Activated naive CD4-positive, alpha-beta T cell treated with anti-CD3 and anti-CD28 coated beads for 36 hours (primary cell): ENCODE data around the gene EMID1. TPM values are rescaled to one million over a fixed set of nuclear protein-coding genes. Genes with fewer than 3 reads are reported as not detected.
A peak's percentile ranks its signal among the peaks of the same experiment; 100 is the strongest.

ENCODE experiments used
- CTCF ChIA-PET: fragments of 350-600 bp; sonication (Branson Sonifier 250); formaldehyde crosslinking; loops from one replicate; lab custom pipeline; 2021; ENCODE audit warnings: antibody characterized with exemption; lab: Charles Lee
- DNase-seq: peaks from one replicate; pipeline ENCODE4 v3.0.0-alpha.2; 2020
- H3K27ac Mint-ChIP-seq: one replicate; pipeline ENCODE4 v1.8.0; 2021; ENCODE audit warnings: mild to moderate bottlenecking, mixed read lengths
- H3K27me3 Mint-ChIP-seq: one replicate; pipeline ENCODE4 v1.8.0; 2021; ENCODE audit warnings: low read depth, mixed read lengths
- H3K36me3 Mint-ChIP-seq: one replicate; pipeline ENCODE4 v1.8.0; 2021; ENCODE audit warnings: low read depth, mixed read lengths
- H3K4me1 Mint-ChIP-seq: one replicate; pipeline ENCODE4 v1.8.0; 2021; ENCODE audit warnings: low read depth, mixed read lengths
- H3K4me3 Mint-ChIP-seq: one replicate; pipeline ENCODE4 v1.8.0; 2021; ENCODE audit warnings: mild to moderate bottlenecking, moderate library complexity, mixed read lengths
- H3K9me3 Mint-ChIP-seq: one replicate; pipeline ENCODE4 v1.8.0; 2021; ENCODE audit warnings: mixed read lengths
- intact Hi-C: fragments of 100-400 bp; cut with micrococcal nuclease; formaldehyde crosslinking; loops from one replicate; pipeline ENCODE4 v1.15.1; 2023
- total RNA-seq, 2 experiments: library from RNA; stranded (reverse); gene quantifications; one replicate each; pipeline ENCODE4 v1.2.3, GENCODE V29; 2021

The EMID1 gene
- total RNA-seq, result not detected

- Mint-ChIP-seq H3K4me1 (peaks cover 6% of the 10 kb centered on the region), H3K27ac (no peak within 1 kb of the TSS), H3K27me3 (peaks cover 43% of the 10 kb centered on the region), H3K36me3 (no peaks in the 10 kb centered on the region), H3K9me3 (no peaks in the 10 kb centered on the region), H3K4me3 (peak within 1 kb of the TSS; percentile 13)
- intact Hi-C loops, result no loop called here
- peak; percentile 20 for DNase-seq
- CTCF ChIA-PET, result interaction anchor here (0.9 to 3.0 kb wide), 2 partner anchors 40 to 64 kb away, joined by 3 to 13 read pairs; no protein-coding TSS in a partner anchor
Observed at GRCh38 chr22:29205594-29206371, at the start of gene EMID1. Gene EMID1 (plus strand): TSS chr22:29205896. CDS start chr22:29206039, 143 bp downstream.

DNA sequence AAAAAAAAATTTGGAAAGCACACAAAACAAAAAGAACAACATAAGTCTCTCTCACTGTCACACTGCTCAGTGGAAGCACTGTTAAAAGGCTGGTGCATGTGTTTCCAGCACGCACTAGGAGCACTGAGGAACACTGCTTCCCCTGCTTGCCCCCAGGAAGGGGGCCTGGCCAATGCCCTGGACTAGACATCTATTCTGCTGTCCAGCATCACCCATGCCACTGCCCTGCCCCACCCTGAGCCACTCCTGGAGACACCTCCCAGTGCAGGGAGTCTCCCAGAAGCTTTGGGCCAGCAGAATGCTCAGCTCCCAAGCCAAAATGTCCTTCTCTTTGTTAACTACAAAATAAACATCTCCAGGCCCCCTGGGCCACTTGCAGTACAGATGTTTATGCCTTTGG, 49.7 kb upstream of the EMID1 start:
- Mint-ChIP-seq H3K27ac (no peak overlapping the region), H3K36me3 (no peaks in the 10 kb centered on the region), H3K9me3 (no peaks in the 10 kb centered on the region), H3K4me3 (no peak overlapping the region), H3K4me1 (peaks cover 6% of the 10 kb centered on the region), H3K27me3 (peaks cover 37% of the 10 kb centered on the region)
- no peak for DNase-seq
- CTCF ChIA-PET, result interaction anchor here (1.0 kb wide), 1 partner anchor 90 kb away, joined by 3 read pairs; no protein-coding TSS in a partner anchor
- intact Hi-C loops, result loop anchor here (2.0 to 10.0 kb wide), 2 partner anchors 81 to 89 kb away; partner anchors contain the start of gene KREMEN1

- intact Hi-C loops, result loop anchor here (10.0 kb wide), 1 partner anchor 82 kb away; the partner anchor contains the start of gene KREMEN1
- H3K4me3 Mint-ChIP-seq, result no peak overlapping the region
- H3K27me3 Mint-ChIP-seq, result peaks cover 37% of the 10 kb centered on the region
- H3K9me3 Mint-ChIP-seq, result no peaks in the 10 kb centered on the region
- peaks cover 6% of the 10 kb centered on the region for H3K4me1 Mint-ChIP-seq
- CTCF ChIA-PET, result interaction anchor here (1.0 kb wide), 1 partner anchor 89 kb away, joined by 3 read pairs; no protein-coding TSS in a partner anchor
- H3K27ac Mint-ChIP-seq, result no peak overlapping the region
- no peaks in the 10 kb centered on the region for H3K36me3 Mint-ChIP-seq
- DNase-seq, result no peak
Observed at GRCh38 chr22:29156507-29156906, 49.2 kb upstream of the EMID1 start.

GRCh38 chr22:29157759-29158535, 47.7 kb upstream of the EMID1 start:
- Mint-ChIP-seq H3K4me3 (no peak overlapping the region), H3K36me3 (no peaks in the 10 kb centered on the region), H3K9me3 (no peaks in the 10 kb centered on the region), H3K27ac (no peak overlapping the region), H3K4me1 (peaks cover 6% of the 10 kb centered on the region), H3K27me3 (peaks cover 29% of the 10 kb centered on the region)
- CTCF ChIA-PET, result interaction anchor here (0.7 kb wide), 1 partner anchor 129 kb away, joined by 3 read pairs; no protein-coding TSS in a partner anchor
- intact Hi-C loops, result loop anchor here (10.0 kb wide), 1 partner anchor 83 kb away; the partner anchor contains the start of gene KREMEN1
- DNase-seq, result no peak

DNA sequence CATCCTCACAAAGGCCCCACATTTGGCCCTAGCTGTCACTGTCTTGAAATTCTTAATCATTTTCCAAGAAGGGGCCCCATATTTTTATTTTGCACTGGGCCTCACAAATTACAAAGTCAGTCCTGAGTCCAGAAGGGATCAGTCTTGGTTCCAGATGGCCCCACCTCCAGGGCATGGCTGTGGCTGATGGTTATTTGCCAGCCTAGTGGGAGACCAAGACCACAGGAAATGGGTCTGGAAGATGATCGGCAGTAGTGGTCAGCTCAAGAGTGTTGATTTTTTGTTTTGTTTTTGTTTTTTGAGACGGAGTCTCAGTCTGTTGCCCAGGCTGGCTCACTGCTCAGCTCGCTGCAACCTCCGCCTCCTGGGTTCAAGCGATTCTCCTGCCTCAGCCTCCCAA, 47.1 kb upstream of the EMID1 start:
- no peak overlapping the region for H3K4me3 Mint-ChIP-seq
- H3K36me3 Mint-ChIP-seq, result no peaks in the 10 kb centered on the region
- DNase-seq, result no peak
- H3K4me1 Mint-ChIP-seq, result peaks cover 6% of the 10 kb centered on the region
- H3K27me3 Mint-ChIP-seq, result peaks cover 29% of the 10 kb centered on the region
- CTCF ChIA-PET, result interaction anchor here (0.7 kb wide), 1 partner anchor 130 kb away, joined by 3 read pairs; no protein-coding TSS in a partner anchor
- intact Hi-C loops, result loop anchor here (10.0 kb wide), 1 partner anchor 84 kb away; the partner anchor contains the start of gene KREMEN1
- H3K27ac Mint-ChIP-seq, result no peak overlapping the region
- H3K9me3 Mint-ChIP-seq, result no peaks in the 10 kb centered on the region

DNA sequence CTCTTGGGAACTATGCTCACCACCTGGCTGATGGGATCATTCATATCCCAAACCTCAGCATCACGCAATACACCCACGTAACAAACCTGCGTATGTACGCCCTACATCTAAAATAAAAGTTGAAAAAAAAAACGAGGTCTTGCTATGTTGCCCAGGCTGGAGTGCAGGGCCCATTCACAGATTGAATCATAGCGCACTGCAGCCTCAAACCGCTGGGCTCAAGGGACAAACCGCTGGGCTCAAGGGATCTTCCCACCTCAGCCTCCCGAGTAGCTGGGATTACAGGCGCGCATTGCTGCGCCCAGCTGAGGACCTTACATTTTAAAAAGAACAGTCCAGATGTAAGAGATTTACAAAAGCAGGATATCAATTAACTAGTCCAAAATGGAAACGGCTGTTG, 41.9 kb upstream of the EMID1 start:
- H3K9me3 Mint-ChIP-seq, result no peaks in the 10 kb centered on the region
- H3K4me3 Mint-ChIP-seq, result no peak overlapping the region
- intact Hi-C loops, result no loop called here
- no peak overlapping the region for H3K27ac Mint-ChIP-seq
- no peak for DNase-seq
- H3K27me3 Mint-ChIP-seq, result peaks cover 16% of the 10 kb centered on the region
- no peaks in the 10 kb centered on the region for H3K36me3 Mint-ChIP-seq
- peaks cover 17% of the 10 kb centered on the region for H3K4me1 Mint-ChIP-seq
- CTCF ChIA-PET, result no interaction called here

GRCh38 chr22:29165321-29166060, 40.2 kb upstream of the EMID1 start:
- no peaks in the 10 kb centered on the region for H3K9me3 Mint-ChIP-seq
- DNase-seq, result no peak
- H3K4me3 Mint-ChIP-seq, result no peak overlapping the region
- intact Hi-C loops, result loop anchor here (2.0 kb wide), 1 partner anchor 259 kb away; no protein-coding TSS in a partner anchor
- peaks cover 16% of the 10 kb centered on the region for H3K27me3 Mint-ChIP-seq
- H3K36me3 Mint-ChIP-seq, result no peaks in the 10 kb centered on the region
- CTCF ChIA-PET, result no interaction called here
- no peak overlapping the region for H3K27ac Mint-ChIP-seq
- peaks cover 17% of the 10 kb centered on the region for H3K4me1 Mint-ChIP-seq

DNA sequence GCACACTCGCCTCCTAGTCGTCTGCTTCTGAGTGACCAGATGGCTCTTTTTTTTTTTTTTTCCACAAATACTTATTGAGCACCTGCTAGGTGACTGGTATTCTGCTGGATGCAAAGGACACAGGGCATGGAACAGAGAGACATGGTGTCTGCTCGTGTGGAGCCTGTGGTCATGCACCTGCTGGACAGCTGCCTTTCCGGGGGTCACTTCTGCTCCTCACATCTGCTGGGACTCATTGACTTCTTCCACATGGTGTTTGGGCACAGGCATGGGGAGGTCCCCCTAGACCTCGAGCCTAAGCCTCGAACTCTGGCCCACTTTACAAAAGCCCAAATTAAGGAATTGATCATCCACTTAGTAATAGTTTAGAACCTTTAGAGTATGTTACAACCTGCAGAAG, 39.5 kb upstream of the EMID1 start:
- CTCF ChIA-PET, result no interaction called here
- Mint-ChIP-seq H3K4me1 (peaks cover 17% of the 10 kb centered on the region), H3K36me3 (no peaks in the 10 kb centered on the region), H3K27ac (no peak overlapping the region), H3K9me3 (no peaks in the 10 kb centered on the region), H3K4me3 (no peak overlapping the region), H3K27me3 (peaks cover 16% of the 10 kb centered on the region)
- DNase-seq, result no peak
- intact Hi-C loops, result loop anchor here (2.0 kb wide), 1 partner anchor 259 kb away; no protein-coding TSS in a partner anchor

GRCh38 chr22:29167032-29167911, 38.4 kb upstream of the EMID1 start:
- CTCF ChIA-PET, result no interaction called here
- peak; percentile 88 for DNase-seq
- H3K36me3 Mint-ChIP-seq, result no peaks in the 10 kb centered on the region
- peaks cover 17% of the 10 kb centered on the region for H3K4me1 Mint-ChIP-seq
- H3K9me3 Mint-ChIP-seq, result no peaks in the 10 kb centered on the region
- H3K27ac Mint-ChIP-seq, result peak overlapping the region; percentile 61
- intact Hi-C loops, result loop anchor here (1.0 to 2.0 kb wide), 2 partner anchors 260 to 284 kb away; partner anchors contain the start of gene ZNRF3
- H3K4me3 Mint-ChIP-seq, result no peak overlapping the region
- peaks cover 16% of the 10 kb centered on the region for H3K27me3 Mint-ChIP-seq

- peaks cover 12% of the 10 kb centered on the region for H3K4me1 Mint-ChIP-seq
- no peak overlapping the region for H3K4me3 Mint-ChIP-seq
- CTCF ChIA-PET, result no interaction called here
- peaks cover 19% of the 10 kb centered on the region for H3K9me3 Mint-ChIP-seq
- peaks cover 2% of the 10 kb centered on the region for H3K36me3 Mint-ChIP-seq
- H3K27ac Mint-ChIP-seq, result no peak overlapping the region
- intact Hi-C loops, result no loop called here
- H3K27me3 Mint-ChIP-seq, result peaks cover 8% of the 10 kb centered on the region
- DNase-seq, result no peak
Observed at GRCh38 chr22:29171721-29172120, 34.0 kb upstream of the EMID1 start.

DNA sequence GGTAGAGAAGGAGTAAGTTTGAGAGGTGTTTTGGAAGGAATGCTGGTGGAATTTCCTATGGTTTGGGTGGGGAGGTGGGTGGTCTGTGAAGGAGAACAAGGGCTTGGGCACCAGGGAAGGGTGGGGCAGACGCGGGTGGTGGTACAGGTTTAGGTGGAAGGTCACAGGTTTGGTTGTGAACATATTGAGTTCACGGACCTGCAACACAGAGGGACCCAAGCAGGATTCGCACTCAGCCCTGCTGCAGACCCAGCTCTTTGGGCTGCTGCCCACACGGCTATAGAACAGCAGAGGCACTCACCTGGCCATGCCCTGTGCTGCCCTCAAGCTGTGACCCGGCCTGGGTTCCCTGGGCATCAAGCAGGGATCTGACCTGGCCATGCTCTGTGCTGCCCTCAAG, 33.5 kb upstream of the EMID1 start:
- intact Hi-C loops, result no loop called here
- Mint-ChIP-seq H3K4me3 (no peak overlapping the region), H3K27me3 (peaks cover 8% of the 10 kb centered on the region), H3K4me1 (peaks cover 8% of the 10 kb centered on the region), H3K9me3 (peaks cover 19% of the 10 kb centered on the region), H3K36me3 (peaks cover 2% of the 10 kb centered on the region), H3K27ac (no peak overlapping the region)
- no peak for DNase-seq
- CTCF ChIA-PET, result no interaction called here
